Skin epidermis (tissue), 12 donors: ENCODE results near the gene PTPRN2.
A peak's percentile ranks its signal among the peaks of the same experiment; 100 is the strongest.

ENCODE experiments used
- H3K27ac ChIP-seq, 21 experiments: fragments of 200-600 bp; sonication (generic) in 11 of 21; one replicate each; pipeline ENCODE4 v1.5.0; 2020; ENCODE audit warnings: mild to moderate bottlenecking in 3 of 21, inconsistent platforms in 2 of 21, moderate library complexity in 2 of 21
- H3K4me3 ChIP-seq, 7 experiments: fragments of 200-600 bp; sonication (generic) in 2 of 7; one replicate each; pipeline ENCODE4 v1.5.0; 2020; ENCODE audit warnings: inconsistent platforms in 2 of 7, mild to moderate bottlenecking in 2 of 7, moderate library complexity in 1 of 7

The PTPRN2 gene

DNA sequence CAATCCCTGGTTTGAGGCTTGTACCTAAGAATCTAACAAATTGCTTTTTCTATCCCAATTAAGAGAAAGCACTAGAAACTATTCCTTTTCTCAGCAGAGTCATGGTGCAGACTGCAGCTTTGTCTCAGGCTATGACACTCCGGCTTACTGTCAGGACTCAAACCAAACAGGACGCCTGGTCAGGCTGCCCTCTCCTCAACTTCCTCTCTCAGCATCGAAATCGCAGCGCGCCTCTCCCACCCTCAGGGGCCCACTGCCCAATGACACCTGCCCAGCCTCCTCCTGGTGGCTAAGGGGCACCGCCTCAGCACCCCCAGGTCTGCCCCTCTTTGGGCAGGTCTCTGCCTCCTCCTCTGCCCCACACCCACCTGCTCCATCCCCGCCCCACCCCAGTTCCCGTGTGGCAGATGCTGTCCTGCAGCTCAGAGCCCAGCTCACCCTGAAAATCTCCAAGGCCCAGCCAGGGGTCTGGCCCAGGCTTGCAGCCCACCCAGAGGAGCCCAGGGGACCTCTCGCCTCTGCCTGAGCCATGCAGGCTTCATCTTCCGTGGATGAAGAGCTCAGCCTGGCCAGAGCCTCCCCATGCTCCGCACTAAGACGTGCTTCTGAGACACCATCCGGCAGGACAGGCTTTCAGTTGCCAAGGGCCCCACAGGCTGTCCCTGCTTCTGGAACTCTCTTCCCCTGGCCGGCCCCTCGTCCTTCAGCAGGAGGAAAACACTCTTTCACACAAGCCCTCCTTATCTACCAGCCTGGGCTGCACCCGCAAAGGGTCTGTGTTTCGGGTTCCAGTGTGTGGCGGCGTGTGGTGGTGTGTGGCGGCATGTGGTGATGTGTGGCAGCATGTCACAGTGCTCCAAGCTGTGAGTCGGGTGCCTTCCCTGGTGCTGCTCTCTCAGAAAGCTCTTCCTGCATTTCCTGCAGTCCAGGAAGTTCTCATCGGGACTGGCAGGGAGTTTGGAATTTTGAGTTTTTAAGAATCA is 16.4 kb upstream of the PTPRN2 start:
- no peak overlapping the region for H3K27ac ChIP-seq
- no peak overlapping the region for H3K4me3 ChIP-seq

GRCh38 chr7:158602905-158603772 is 15.5 kb upstream of the PTPRN2 start:
- H3K27ac ChIP-seq, result no peak overlapping the region
- H3K4me3 ChIP-seq, result no peak overlapping the region

DNA sequence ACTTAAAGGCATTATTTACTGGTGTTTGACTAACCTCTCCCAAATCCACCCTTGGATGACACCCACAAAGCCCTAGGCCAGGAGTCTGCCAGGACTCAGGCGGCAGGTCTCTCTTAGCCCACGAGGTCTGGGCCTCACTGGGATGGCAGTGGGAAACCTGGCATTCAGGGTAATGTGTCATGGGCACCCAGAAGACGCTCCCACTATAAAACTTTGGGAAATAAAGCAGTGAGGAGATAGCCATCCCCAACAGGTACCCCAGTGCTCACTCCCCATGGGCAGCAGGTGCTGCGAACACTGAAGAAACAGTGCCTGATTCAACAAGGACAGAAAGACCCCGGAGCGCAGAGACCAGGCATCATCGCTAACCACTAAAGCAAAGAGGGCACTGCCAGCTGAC is 14.4 kb upstream of the PTPRN2 start:
- H3K4me3 ChIP-seq, result no peak overlapping the region
- H3K27ac ChIP-seq, result no peak overlapping the region

- H3K4me3 ChIP-seq, result no peak overlapping the region
- H3K27ac ChIP-seq, result no peak overlapping the region
Observed at GRCh38 chr7:158601090-158601489, 13.5 kb upstream of the PTPRN2 start.

DNA sequence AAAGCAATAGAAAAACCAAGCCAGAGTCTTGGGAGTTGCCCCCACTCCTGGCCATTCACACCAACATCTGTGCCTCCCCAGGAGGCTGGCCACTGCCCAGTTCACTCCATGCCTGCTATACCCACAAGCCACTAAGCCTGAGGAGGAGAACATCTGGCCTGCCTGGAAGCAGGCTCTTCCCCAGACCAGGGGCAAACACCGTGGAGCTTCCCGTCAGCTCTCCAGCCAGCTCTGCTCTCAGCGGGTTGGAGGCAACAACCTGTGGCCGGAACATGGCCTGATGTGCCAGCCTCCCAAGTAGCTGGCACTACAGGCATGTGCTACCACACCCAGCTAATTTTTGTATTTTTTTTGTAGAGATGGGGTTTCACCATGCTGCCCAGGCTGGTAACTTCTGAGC is 9.1 kb upstream of the PTPRN2 start:
- Histone ChIP-seq H3K27ac (no peak overlapping the region), H3K4me3 (no peak overlapping the region)

DNA sequence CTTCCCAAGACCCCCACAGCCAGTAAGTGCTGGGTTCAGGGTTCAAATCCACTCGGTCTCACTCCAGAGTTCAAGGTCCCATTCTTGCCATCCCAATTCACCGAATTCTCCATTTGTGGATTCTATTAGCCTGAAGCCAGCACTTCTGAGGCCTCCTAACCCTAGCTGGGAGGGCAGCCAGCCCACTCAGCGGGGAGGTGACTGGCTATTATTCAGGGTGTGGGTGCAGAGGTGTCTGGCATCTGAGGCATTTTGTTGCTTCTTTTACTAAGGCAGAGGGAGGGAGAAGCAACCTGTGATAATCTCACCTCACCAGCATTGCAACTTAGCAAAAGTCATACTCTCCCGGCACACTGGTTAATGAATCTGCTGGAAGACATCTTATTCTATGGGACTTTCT is 8.7 kb upstream of the PTPRN2 start:
- Histone ChIP-seq H3K27ac (no peak overlapping the region), H3K4me3 (no peak overlapping the region)

- H3K4me3 ChIP-seq, result no peak overlapping the region
- no peak overlapping the region for H3K27ac ChIP-seq
Observed at GRCh38 chr7:158595068-158595467, 7.4 kb upstream of the PTPRN2 start.

- no peak overlapping the region for H3K4me3 ChIP-seq
- no peak overlapping the region for H3K27ac ChIP-seq
Observed at GRCh38 chr7:158592541-158592940, 4.9 kb upstream of the PTPRN2 start.

DNA sequence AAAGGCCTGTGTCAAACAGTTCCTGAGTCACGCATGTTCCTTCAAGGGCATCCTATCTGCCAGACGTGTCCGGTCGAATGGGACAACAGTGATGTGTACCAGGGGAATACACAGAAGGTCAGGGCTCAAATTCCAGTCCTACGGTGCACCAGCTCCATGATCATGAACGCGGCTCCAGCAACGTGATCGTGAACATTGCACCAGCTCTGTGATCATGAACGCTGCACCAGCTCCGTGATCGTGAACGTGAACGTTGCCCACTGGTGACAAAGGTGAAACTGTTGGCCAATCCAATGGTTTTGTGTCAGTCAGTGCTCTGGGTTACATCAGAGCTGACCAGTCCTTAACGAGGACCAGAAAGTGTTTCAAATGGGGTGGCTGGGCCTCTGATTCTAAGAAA is 4.3 kb upstream of the PTPRN2 start:
- Histone ChIP-seq H3K4me3 (no peak overlapping the region), H3K27ac (no peak overlapping the region)

DNA sequence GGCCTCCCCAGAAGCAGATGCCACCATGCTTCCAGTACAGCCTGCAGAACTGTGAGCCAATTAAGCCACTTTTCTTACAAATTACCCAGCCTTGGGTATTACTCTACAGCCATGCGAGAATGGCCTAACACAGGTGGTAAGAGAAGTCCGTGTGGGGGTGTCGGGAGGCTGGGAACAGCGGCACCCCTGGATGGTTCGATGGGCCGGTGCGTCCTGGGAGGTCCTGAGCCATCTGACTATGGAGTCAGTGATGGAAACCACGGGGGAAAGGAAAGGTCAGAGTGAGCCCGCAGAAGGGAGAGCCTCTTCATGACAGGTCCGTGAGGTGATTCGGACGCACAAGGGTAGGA is 2.5 kb upstream of the PTPRN2 start:
- Histone ChIP-seq H3K27ac (no peak overlapping the region), H3K4me3 (no peak overlapping the region)

GRCh38 chr7:158589653-158590052 is 2.0 kb upstream of the PTPRN2 start:
- no peak overlapping the region for H3K4me3 ChIP-seq
- H3K27ac ChIP-seq, result no peak overlapping the region

DNA sequence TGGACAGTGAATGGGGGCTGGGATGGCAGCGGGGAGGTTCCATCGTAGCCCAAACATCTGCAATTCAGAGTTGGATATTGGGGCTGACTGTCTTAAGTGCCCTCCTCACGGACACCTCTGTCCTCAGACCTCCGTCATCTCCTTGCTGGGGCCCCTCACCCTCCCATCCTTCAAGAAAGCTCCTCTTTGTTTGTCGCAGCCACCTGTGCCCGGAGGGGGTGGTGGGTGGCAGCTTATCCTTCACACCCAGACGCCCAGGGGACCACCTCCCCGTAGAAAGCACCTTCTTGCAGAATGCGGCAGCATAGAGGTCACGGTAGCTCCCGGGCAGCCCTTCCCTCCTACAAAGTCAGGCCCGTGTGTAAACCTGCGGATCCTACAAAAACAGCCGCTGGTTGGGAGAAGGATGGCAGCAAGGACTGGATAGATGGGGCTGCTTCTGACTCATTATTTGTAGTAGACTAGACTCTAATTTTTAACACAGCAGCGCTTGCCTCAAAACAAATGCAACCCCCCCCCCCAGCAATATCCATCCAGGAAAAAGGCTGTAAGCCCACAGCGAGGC is 1.3 kb upstream of the PTPRN2 start:
- H3K4me3 ChIP-seq, result no peak overlapping the region
- no peak overlapping the region for H3K27ac ChIP-seq

GRCh38 chr7:158588085-158588877 is 658 bp upstream of the PTPRN2 start:
- Histone ChIP-seq H3K4me3 (peak overlapping the region in 4 of 7 experiments; percentile 12 to 31 (median 24)), H3K27ac (no peak overlapping the region)

DNA sequence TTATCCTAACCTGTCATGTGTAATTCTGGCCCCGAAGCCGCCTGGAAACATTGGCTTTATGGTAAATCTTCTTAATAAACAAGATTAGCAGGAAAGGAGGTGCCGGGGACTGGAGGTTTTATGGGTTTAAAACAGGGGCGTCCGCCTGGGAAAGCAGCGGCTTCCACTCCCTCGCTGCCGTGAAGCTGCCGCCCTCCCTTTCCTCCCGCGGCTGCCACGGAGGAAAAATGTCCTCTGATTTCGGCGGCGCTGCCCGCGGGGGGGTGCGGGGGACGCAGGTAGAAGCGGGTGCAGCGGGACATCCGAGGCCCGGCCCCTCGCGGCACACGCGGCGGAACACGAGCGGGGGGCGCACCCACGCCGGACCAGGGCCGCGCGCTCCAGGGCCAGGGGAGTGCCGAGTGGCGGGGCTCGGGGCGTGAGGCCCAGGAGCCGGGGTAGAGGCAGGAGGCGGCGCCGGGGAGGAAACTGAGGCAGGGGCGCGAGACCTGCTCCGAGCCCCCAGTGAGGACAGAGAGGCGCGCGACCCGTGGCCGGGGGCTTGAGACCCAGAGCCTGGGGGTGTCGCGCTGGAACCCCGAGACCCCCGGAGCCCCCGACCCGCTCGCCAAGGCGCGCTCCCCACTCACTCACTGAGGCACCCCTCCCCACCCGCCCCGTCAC is 993 bp downstream of the PTPRN2 start:
- no peak overlapping the region for H3K27ac ChIP-seq
- H3K4me3 ChIP-seq, result peak overlapping the region in 1 of 7 experiments; percentile 2

DNA sequence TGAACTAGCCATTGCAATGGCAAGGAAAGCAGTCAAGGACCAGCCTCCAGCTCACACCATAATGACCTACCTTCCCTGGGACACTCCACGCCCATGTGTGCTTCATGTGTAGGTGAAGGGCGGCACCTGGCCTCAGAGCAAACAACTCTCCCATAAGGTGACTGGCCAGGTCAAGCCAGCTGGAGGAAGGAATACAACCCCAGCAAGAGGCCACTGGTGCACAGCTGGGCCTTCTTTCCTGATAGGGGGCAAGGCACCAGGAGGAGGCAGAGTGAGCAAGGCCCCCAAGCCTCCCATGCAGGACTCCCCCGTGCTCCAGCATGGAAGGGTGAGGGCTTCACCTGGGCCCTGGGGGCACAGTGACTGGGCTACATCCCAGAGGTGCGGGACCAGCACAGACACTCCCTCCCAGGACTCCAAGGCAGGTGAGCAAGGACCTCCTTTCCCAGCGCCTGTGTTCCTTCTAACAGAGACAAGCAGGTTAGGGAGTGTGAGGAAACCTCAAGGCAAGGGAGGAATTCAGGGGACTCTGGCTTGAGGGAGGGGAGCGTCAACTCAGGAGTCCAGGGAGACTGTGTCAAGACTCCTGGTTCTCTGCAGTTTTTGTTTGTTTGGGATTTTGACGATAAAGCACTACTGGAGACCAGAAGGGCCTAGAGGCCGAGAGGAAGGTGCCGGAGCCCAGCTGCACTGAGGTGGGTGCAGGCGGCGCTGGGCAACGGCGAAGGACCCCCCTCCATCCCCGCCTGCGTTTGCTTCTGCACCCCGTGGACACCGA is 1.7 kb downstream of the PTPRN2 start:
- Histone ChIP-seq H3K4me3 (no peak overlapping the region), H3K27ac (no peak overlapping the region)

- Histone ChIP-seq H3K27ac (no peak overlapping the region), H3K4me3 (no peak overlapping the region)
Observed at GRCh38 chr7:158584407-158584806, 3.2 kb downstream of the PTPRN2 start.

GRCh38 chr7:158583810-158584209 is 3.8 kb downstream of the PTPRN2 start:
- Histone ChIP-seq H3K27ac (no peak overlapping the region), H3K4me3 (no peak overlapping the region)

- no peak overlapping the region for H3K4me3 ChIP-seq
Observed at GRCh38 chr7:158583143-158583542, 4.5 kb downstream of the PTPRN2 start.

DNA sequence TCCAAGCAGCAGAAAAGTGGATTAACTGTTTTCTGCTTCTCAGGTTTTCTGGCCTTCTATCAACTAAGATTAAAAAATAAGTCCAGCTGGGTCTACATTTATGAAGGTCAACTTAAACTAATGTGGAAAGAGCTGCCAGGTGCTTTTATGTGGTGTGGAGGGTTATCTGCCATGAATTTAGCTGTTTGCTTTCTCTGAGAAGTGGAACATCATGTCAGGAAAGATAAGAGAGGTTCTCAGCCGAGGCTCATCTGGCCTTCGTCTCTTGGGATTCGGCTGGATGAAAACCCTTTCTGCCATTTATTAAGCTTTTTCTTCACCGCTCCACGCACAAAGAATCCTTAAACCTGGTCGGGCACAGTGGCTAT is 5.5 kb downstream of the PTPRN2 start:
- no peak overlapping the region for H3K4me3 ChIP-seq
- H3K27ac ChIP-seq, result no peak overlapping the region

More at GRCh38 chr7:158583143-158583542, 4.5 kb downstream of the PTPRN2 start:
- no peak overlapping the region for H3K27ac ChIP-seq
